ENCODE measurements around the gene DPP3.

The DPP3 gene

GRCh38 chr11:66556086-66556485 lies 75.9 kb downstream of the DPP3 start:
- in situ Hi-C loops (cut with HindIII; ENCODE audit: low sequenced_read_pairs), result no loop called here
- no peak for DNase-seq (ENCODE audit: low read depth, low spot score)
- no peak overlapping the region for H3K4me3 ChIP-seq (ENCODE audit: low read depth, low read length)
- TF ChIP-seq CTCF (IDR thresholded peaks at IDR 0.05; ENCODE audit: low read depth, low read length), result no peak

- in situ Hi-C loops (cut with HindIII; ENCODE audit: low sequenced_read_pairs), result no loop called here
- DNase-seq (ENCODE audit: low read depth, low spot score), result no peak
- H3K4me3 ChIP-seq (ENCODE audit: low read depth, low read length), result no peak overlapping the region
- no peak for TF ChIP-seq CTCF (IDR thresholded peaks at IDR 0.05; ENCODE audit: low read depth, low read length)
These were observed 77.6 kb downstream of the DPP3 start for GRCh38 chr11:66557733-66558326.
